Measurements from ENCODE around the gene MSH5.
A peak's percentile ranks its signal among the peaks of the same experiment; 100 is the strongest.

MSH5 gene

GRCh38 chr6:31728767-31729514 is 10.9 kb upstream of the MSH5 start, which contains the start of gene DDAH2:
Gene DDAH2, minus strand, starts transcription at chr6:31729299. Its CDS starts 138 bp downstream, at chr6:31729161.
- Histone ChIP-seq H4K20me1 (ENCODE audit: insufficient read depth, low read length, poor library complexity, severe bottlenecking) (peaks cover 36% of the 10 kb centered on the region), H3K36me3 (ENCODE audit: insufficient read depth, low read length) (peaks cover 38% of the 10 kb centered on the region), H2AFZ (ENCODE audit: low read length) (peak within 1 kb of the TSS; percentile 45; the same call in 1 of the 2 replicates), H3K9me3 (ENCODE audit: insufficient read depth, low read depth, low read length) (no peaks in the 10 kb centered on the region), H3F3A (ENCODE audit: low read depth) (peaks cover 17% of the 10 kb centered on the region; the same call in 1 of the 2 replicates), H3K4me3 (ENCODE audit: low read length, poor library complexity, severe bottlenecking) (peak within 1 kb of the TSS; percentile 94), H3K9ac (ENCODE audit: low read depth, low read length, poor library complexity, severe bottlenecking) (peak within 1 kb of the TSS; percentile 89), H3K79me2 (ENCODE audit: insufficient read depth, low read length) (peaks cover 65% of the 10 kb centered on the region), H3K4me2 (ENCODE audit: low read depth, low read length, poor library complexity, severe bottlenecking) (peak within 1 kb of the TSS; percentile 85), H3K4me1 (ENCODE audit: insufficient read depth, low read length, poor library complexity, severe bottlenecking) (peaks cover 58% of the 10 kb centered on the region), H3K27me3 (ENCODE audit: insufficient read depth, low read length, poor library complexity, severe bottlenecking) (no peaks in the 10 kb centered on the region), H3K9me2 (replicated peaks; ENCODE audit: low read depth, low read length) (no peaks in the 10 kb centered on the region)
- TF ChIP-seq EZH2phosphoT487 (IDR thresholded peaks at IDR 0.05; ENCODE audit: borderline replicate concordance) (no peak), CTCF (conservative IDR thresholded peaks at IDR 0.05; ENCODE audit: low read length) (no peak)

- Histone ChIP-seq H3K27me3 (ENCODE audit: insufficient read depth, low read length, poor library complexity, severe bottlenecking) (no peaks in the 10 kb centered on the region), H4K20me1 (ENCODE audit: insufficient read depth, low read length, poor library complexity, severe bottlenecking) (peaks cover 42% of the 10 kb centered on the region), H3K9me3 (ENCODE audit: insufficient read depth, low read depth, low read length) (no peaks in the 10 kb centered on the region), H3K4me3 (ENCODE audit: low read length, poor library complexity, severe bottlenecking) (peak overlapping the region; percentile 94), H3K4me2 (ENCODE audit: low read depth, low read length, poor library complexity, severe bottlenecking) (peak overlapping the region; percentile 85), H3K4me1 (ENCODE audit: insufficient read depth, low read length, poor library complexity, severe bottlenecking) (peaks cover 64% of the 10 kb centered on the region), H3K9ac (ENCODE audit: low read depth, low read length, poor library complexity, severe bottlenecking) (peak overlapping the region; percentile 89), H3F3A (ENCODE audit: low read depth) (peaks cover 17% of the 10 kb centered on the region; the same call in 1 of the 2 replicates), H3K79me2 (ENCODE audit: insufficient read depth, low read length) (peaks cover 71% of the 10 kb centered on the region), H3K36me3 (ENCODE audit: insufficient read depth, low read length) (peaks cover 41% of the 10 kb centered on the region), H2AFZ (ENCODE audit: low read length) (peak overlapping the region; percentile 45; the same call in 1 of the 2 replicates), H3K9me2 (replicated peaks; ENCODE audit: low read depth, low read length) (no peaks in the 10 kb centered on the region)
- no peak for TF ChIP-seq EZH2phosphoT487 (IDR thresholded peaks at IDR 0.05; ENCODE audit: borderline replicate concordance)
- TF ChIP-seq CTCF (conservative IDR thresholded peaks at IDR 0.05; ENCODE audit: low read length) = peak; percentile 96
These were observed 10.3 kb upstream of the MSH5 start for GRCh38 chr6:31729515-31729978.

- TF ChIP-seq CTCF (conservative IDR thresholded peaks at IDR 0.05; ENCODE audit: low read length) = 0 out of 2 replicates have a peak, but pooled peaks have one; percentile 1
- no peak for TF ChIP-seq EZH2phosphoT487 (IDR thresholded peaks at IDR 0.05; ENCODE audit: borderline replicate concordance)
- Histone ChIP-seq H3K4me3 (ENCODE audit: low read length, poor library complexity, severe bottlenecking) (peak overlapping the region; percentile 94), H3K27me3 (ENCODE audit: insufficient read depth, low read length, poor library complexity, severe bottlenecking) (no peaks in the 10 kb centered on the region), H3K4me1 (ENCODE audit: insufficient read depth, low read length, poor library complexity, severe bottlenecking) (peaks cover 64% of the 10 kb centered on the region), H2AFZ (ENCODE audit: low read length) (peak overlapping the region; percentile 45; the same call in 1 of the 2 replicates), H3F3A (ENCODE audit: low read depth) (peaks cover 17% of the 10 kb centered on the region; the same call in 1 of the 2 replicates), H3K4me2 (ENCODE audit: low read depth, low read length, poor library complexity, severe bottlenecking) (peak overlapping the region; percentile 85), H3K9ac (ENCODE audit: low read depth, low read length, poor library complexity, severe bottlenecking) (peak overlapping the region; percentile 89), H4K20me1 (ENCODE audit: insufficient read depth, low read length, poor library complexity, severe bottlenecking) (peaks cover 43% of the 10 kb centered on the region), H3K79me2 (ENCODE audit: insufficient read depth, low read length) (peaks cover 77% of the 10 kb centered on the region), H3K9me3 (ENCODE audit: insufficient read depth, low read depth, low read length) (no peaks in the 10 kb centered on the region), H3K9me2 (replicated peaks; ENCODE audit: low read depth, low read length) (no peaks in the 10 kb centered on the region), H3K36me3 (ENCODE audit: insufficient read depth, low read length) (peaks cover 41% of the 10 kb centered on the region)
These were observed 9.7 kb upstream of the MSH5 start for GRCh38 chr6:31729979-31730630.

Measured in Loucy (cell line).